SU-DHL-6 (cell line): ENCODE data around the gene NAPSA.

Experiments used
- H2AFZ ChIP-seq: fragments of 200-600 bp; sonication (generic); 2 replicates; pipeline ENCODE4 v1.6.1; 2014; ENCODE audit warnings: low read depth, mild to moderate bottlenecking, moderate library complexity, mixed read lengths, antibody characterized with exemption, low read length; ENCODE audit not compliant: severe bottlenecking
- H3F3A ChIP-seq: fragments of 200-600 bp; shearing (Covaris generic); 2 replicates; pipeline ENCODE4 v1.6.0; 2016; ENCODE audit warnings: antibody characterized with exemption, mild to moderate bottlenecking; ENCODE audit not compliant: insufficient read depth
- H3K27ac ChIP-seq: fragments of 200-600 bp; sonication (generic); 2 replicates; pipeline ENCODE4 v1.5.1; 2016; ENCODE audit warnings: low read depth, mild to moderate bottlenecking, low read length, moderate library complexity, mixed read lengths
- H3K27me3 ChIP-seq: fragments of 200-600 bp; sonication (generic), shearing (Covaris generic); 2 replicates; pipeline ENCODE4 v1.6.0; 2014; ENCODE audit warnings: mild to moderate bottlenecking, low read length
- H3K36me3 ChIP-seq: fragments of 200-600 bp; sonication (generic); 2 replicates; pipeline ENCODE4 v1.6.1; 2014; ENCODE audit warnings: mild to moderate bottlenecking, low read length, mixed read lengths
- H3K4me2 ChIP-seq: fragments of 300-600, 200-600 bp; shearing (Covaris generic), sonication (generic); 2 replicates; pipeline ENCODE4 v1.6.0; 2014; ENCODE audit warnings: low read length, low read depth, mild to moderate bottlenecking; ENCODE audit not compliant: poor library complexity, severe bottlenecking
- H3K4me3 ChIP-seq: fragments of 200-600 bp; sonication (generic); 2 replicates; pipeline ENCODE4 v1.5.1; 2014; ENCODE audit warnings: antibody characterized with exemption, low read length, mild to moderate bottlenecking, mixed read lengths; ENCODE audit not compliant: insufficient read depth, poor library complexity, severe bottlenecking
- H3K79me2 ChIP-seq: fragments of 200-600 bp; sonication (generic); 2 replicates; pipeline ENCODE4 v1.6.1; 2014; ENCODE audit warnings: mild to moderate bottlenecking, low read length, moderate library complexity; ENCODE audit not compliant: insufficient read depth
- H3K9ac ChIP-seq: fragments of 200-600 bp; sonication (generic); 2 replicates; pipeline ENCODE4 v1.7.0; 2014; ENCODE audit warnings: mild to moderate bottlenecking, low read length
- H3K9me2 ChIP-seq: fragments of 200-600 bp; sonication (generic); replicated peaks from 2 replicates; pipeline ENCODE4 v1.6.1; 2014; ENCODE audit warnings: low read length; ENCODE audit not compliant: insufficient read depth
- H3K9me3 ChIP-seq: fragments of 200-600 bp; sonication (generic); 2 replicates; pipeline ENCODE4 v1.6.1; 2014; ENCODE audit warnings: low read length, mixed read lengths; ENCODE audit not compliant: insufficient read depth
- H4K20me1 ChIP-seq: fragments of 200-600 bp; sonication (generic); 2 replicates; pipeline ENCODE4 v1.6.1; 2014; ENCODE audit warnings: low read depth, mild to moderate bottlenecking, antibody characterized with exemption, low read length, moderate library complexity, mixed read lengths
- CTCF ChIP-seq: fragments of 200-600 bp; sonication (generic); IDR thresholded peaks from one replicate; pipeline ENCODE4 v1.5.1; 2017; ENCODE audit warnings: antibody characterized with exemption, mild to moderate bottlenecking, low read length, moderate library complexity; ENCODE audit not compliant: insufficient read depth, poor library complexity, severe bottlenecking
- EZH2phosphoT487 ChIP-seq: fragments of 200-600 bp; sonication (generic), shearing (Covaris generic); conservative IDR thresholded peaks from 2 replicates; pipeline ENCODE4 v1.6.1; 2018; ENCODE audit warnings: mild to moderate bottlenecking, antibody characterized with exemption, low read length, moderate library complexity, mixed read lengths

The NAPSA gene

GRCh38 chr19:50412419-50412818, 47.0 kb upstream of the NAPSA start:
- H3K79me2 ChIP-seq = no peaks in the 10 kb centered on the region
- H3K27me3 ChIP-seq = no peaks in the 10 kb centered on the region
- no peaks in the 10 kb centered on the region for H3K9me2 ChIP-seq
- H3K27ac ChIP-seq = no peak overlapping the region
- no peak overlapping the region for H3K4me3 ChIP-seq
- no peaks in the 10 kb centered on the region for H3K9me3 ChIP-seq
- no peaks in the 10 kb centered on the region for H3K36me3 ChIP-seq
- H3K4me2 ChIP-seq = no peak overlapping the region
- no peak for TF ChIP-seq CTCF
- TF ChIP-seq EZH2phosphoT487 = no peak
- peaks cover 35% of the 10 kb centered on the region for H3F3A ChIP-seq
- H4K20me1 ChIP-seq = no peaks in the 10 kb centered on the region
- H3K9ac ChIP-seq = no peak overlapping the region
- no peak overlapping the region for H2AFZ ChIP-seq

GRCh38 chr19:50410109-50410508, 44.7 kb upstream of the NAPSA start:
- Histone ChIP-seq H3K9me3 (no peaks in the 10 kb centered on the region), H3K27ac (no peak overlapping the region), H3K4me2 (no peak overlapping the region), H4K20me1 (no peaks in the 10 kb centered on the region), H3F3A (peaks cover 17% of the 10 kb centered on the region), H2AFZ (no peak overlapping the region), H3K4me3 (no peak overlapping the region), H3K36me3 (no peaks in the 10 kb centered on the region), H3K9me2 (no peaks in the 10 kb centered on the region), H3K27me3 (no peaks in the 10 kb centered on the region), H3K79me2 (no peaks in the 10 kb centered on the region), H3K9ac (no peak overlapping the region)
- TF ChIP-seq EZH2phosphoT487 = no peak
- TF ChIP-seq CTCF = no peak

- Histone ChIP-seq H3K36me3 (no peaks in the 10 kb centered on the region), H3K27me3 (no peaks in the 10 kb centered on the region), H3K27ac (no peak overlapping the region), H4K20me1 (no peaks in the 10 kb centered on the region), H3K79me2 (no peaks in the 10 kb centered on the region), H3K9me2 (no peaks in the 10 kb centered on the region), H3K4me2 (no peak overlapping the region), H3K4me3 (no peak overlapping the region), H3F3A (peaks cover 9% of the 10 kb centered on the region), H3K9me3 (no peaks in the 10 kb centered on the region), H3K9ac (no peak overlapping the region), H2AFZ (no peak overlapping the region)
- TF ChIP-seq CTCF = no peak
- no peak for TF ChIP-seq EZH2phosphoT487
These were observed 43.9 kb upstream of the NAPSA start for GRCh38 chr19:50409347-50409746.
